ENCODE measurements around the gene EPHB3.

- TF ChIP-seq POLR2A (IDR thresholded peaks at IDR 0.05) (no peak), CTCF (IDR thresholded peaks at IDR 0.05 in 4 of 5, conservative IDR thresholded peaks at IDR 0.05 in 1 of 5) (no peak)
Measured at GRCh38 chr3:184538666-184539431, 22.7 kb upstream of the EPHB3 start.

Measured in gastrocnemius medialis (tissue), 4 donors.